GM03348 (cell line): ENCODE results near the gene PDE9A.

Experiments used
- DNase-seq: peaks from one replicate; pipeline ENCODE4 v3.0.0; 2012; ENCODE audit warnings: low spot score

Gene PDE9A

GRCh38 chr21:42658320-42659105, 5.1 kb downstream of the PDE9A start:
- DNase-seq, result no peak

- DNase-seq, result no peak
These were observed 6.1 kb downstream of the PDE9A start for GRCh38 chr21:42659416-42660117.

DNA sequence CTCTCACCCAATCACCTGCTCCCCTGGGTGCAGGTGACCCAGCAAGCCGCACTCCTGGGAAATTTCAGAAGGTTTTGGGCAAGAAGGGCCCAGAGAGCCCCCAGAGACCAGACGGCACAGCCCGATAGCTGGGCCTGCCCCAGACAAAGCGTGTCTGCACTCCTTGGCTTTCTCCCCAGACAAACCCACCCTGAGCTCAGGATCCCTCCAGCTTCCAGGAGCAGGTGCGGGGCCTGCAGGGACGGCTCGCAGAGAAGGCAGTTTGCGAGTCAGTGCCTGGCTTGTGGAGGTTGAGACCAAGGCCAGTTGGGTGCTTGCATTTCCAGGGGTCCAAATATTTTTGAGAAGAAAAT, 6.7 kb downstream of the PDE9A start:
- no peak for DNase-seq

- DNase-seq, result no peak
These were observed 8.4 kb downstream of the PDE9A start for GRCh38 chr21:42661688-42662429.

GRCh38 chr21:42662430-42663199, 9.2 kb downstream of the PDE9A start:
- no peak for DNase-seq

DNA sequence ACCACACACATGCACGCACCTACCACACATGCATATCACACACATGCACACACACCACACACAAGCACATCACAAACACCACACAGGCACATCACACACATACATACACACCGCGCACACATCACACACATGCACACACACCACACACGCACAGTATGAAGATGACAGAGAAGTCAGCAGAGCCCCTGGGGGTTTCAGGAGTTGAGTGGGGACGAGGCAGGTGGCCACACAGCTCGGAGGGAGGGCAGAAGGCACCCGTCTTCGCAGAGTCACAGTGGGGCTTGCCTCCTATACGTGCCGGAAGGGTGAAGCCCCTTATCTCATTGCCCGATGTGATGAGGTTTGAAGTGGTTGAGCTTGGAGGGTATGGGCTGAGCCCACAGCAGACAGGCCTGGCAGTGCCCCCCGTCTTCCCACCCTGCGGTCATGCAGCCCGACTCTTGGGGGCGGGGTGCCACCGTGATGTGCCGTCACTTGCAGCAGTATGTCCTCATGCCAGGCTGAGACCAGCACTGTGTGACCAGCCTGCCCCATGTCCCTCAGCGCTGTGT, 9.9 kb downstream of the PDE9A start:
- no peak for DNase-seq

GRCh38 chr21:42663860-42664535, 10.6 kb downstream of the PDE9A start:
- no peak for DNase-seq

- DNase-seq, result no peak
These were observed 11.2 kb downstream of the PDE9A start for GRCh38 chr21:42664614-42665013.

- DNase-seq, result no peak
These were observed 11.6 kb downstream of the PDE9A start for GRCh38 chr21:42665026-42665425.

- no peak for DNase-seq
These were observed 12.1 kb downstream of the PDE9A start for GRCh38 chr21:42665484-42665883.

- DNase-seq, result no peak
These were observed 12.8 kb downstream of the PDE9A start for GRCh38 chr21:42666023-42666747.

DNA sequence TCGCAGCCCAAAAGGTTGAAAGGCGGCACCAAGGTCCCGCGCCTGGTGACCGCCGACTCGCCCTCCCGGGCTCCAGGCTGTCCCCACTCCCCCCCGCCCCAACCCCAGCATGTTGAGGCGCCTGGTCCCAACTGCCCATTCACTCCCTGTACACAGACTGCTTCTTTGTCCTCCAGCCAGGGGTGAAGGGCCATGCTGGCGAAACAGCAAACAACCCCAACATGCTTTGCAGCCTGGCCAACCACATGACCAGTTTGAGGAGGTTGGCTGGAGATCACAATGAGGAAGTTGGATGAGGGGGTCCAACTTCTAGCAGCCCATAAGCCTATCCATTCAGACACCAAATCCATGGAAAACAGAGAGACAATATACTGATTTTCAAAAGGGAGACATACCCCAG, 13.5 kb downstream of the PDE9A start:
- no peak for DNase-seq

- no peak for DNase-seq
These were observed 15.0 kb downstream of the PDE9A start for GRCh38 chr21:42668298-42668992.

GRCh38 chr21:42669041-42669440, 15.6 kb downstream of the PDE9A start:
- no peak for DNase-seq

GRCh38 chr21:42670058-42670880, 16.8 kb downstream of the PDE9A start:
- no peak for DNase-seq

- DNase-seq, result no peak
These were observed 17.5 kb downstream of the PDE9A start for GRCh38 chr21:42670884-42671283.

- DNase-seq, result no peak
These were observed 18.6 kb downstream of the PDE9A start for GRCh38 chr21:42671778-42672593.
